HEK293T (cell line): Measurements from ENCODE around the gene CDYL.
"Not testable (repeated sequence)": the region's sequence is repeated elsewhere in the genome, so short reads cannot be mapped to it uniquely, and the experiment has no call there.

Experiments used
- CTCF ChIA-PET: fragments of 350-600 bp; formaldehyde crosslinking; extraction: SDS; loops from one replicate; lab custom pipeline; 2021; ENCODE audit warnings: antibody characterized with exemption, inconsistent platforms; lab: Yijun Ruan, JAX
- POLR2A ChIA-PET: fragments of 350-600 bp; formaldehyde crosslinking; extraction: SDS; loops from one replicate; lab custom pipeline; 2020; ENCODE audit warnings: antibody characterized with exemption, inconsistent platforms; lab: Yijun Ruan, JAX
- DNase-seq: peaks from one replicate; pipeline ENCODE4 v3.0.0; 2012; ENCODE audit warnings: mixed read lengths; ENCODE audit errors: extremely low spot score
- ARNT ChIP-seq: fragments of 450-650 bp; IDR thresholded peaks from 2 replicates; pipeline ENCODE4 v1.6.1; 2017; ENCODE audit warnings: mild to moderate bottlenecking
- BHLHE40 ChIP-seq: fragments of 450-650 bp; IDR thresholded peaks from 2 replicates; pipeline ENCODE4 v1.6.1; 2016; ENCODE audit warnings: mild to moderate bottlenecking, moderate library complexity, borderline replicate concordance
- CTBP1 ChIP-seq: fragments of 450-650 bp; IDR thresholded peaks from 2 replicates; pipeline ENCODE4 v1.6.1; 2016; ENCODE audit warnings: borderline replicate concordance
- ELF4 ChIP-seq: fragments of 450-650 bp; IDR thresholded peaks from 2 replicates; pipeline ENCODE4 v1.6.1; 2017; ENCODE audit warnings: antibody characterized with exemption
- FOXA1 ChIP-seq: fragments of 450-650 bp; IDR thresholded peaks from 2 replicates; pipeline ENCODE4 v1.6.1; 2016; ENCODE audit warnings: mild to moderate bottlenecking
- FOXK2 ChIP-seq: fragments of 450-650 bp; IDR thresholded peaks from 2 replicates; pipeline ENCODE4 v1.6.1; 2016; ENCODE audit warnings: mild to moderate bottlenecking
- FOXM1 ChIP-seq: fragments of 450-650 bp; IDR thresholded peaks from 2 replicates; pipeline ENCODE4 v1.6.1; 2017; ENCODE audit warnings: mild to moderate bottlenecking, borderline replicate concordance
- HDGF ChIP-seq: fragments of 450-650 bp; IDR thresholded peaks from 2 replicates; pipeline ENCODE4 v1.6.1; 2017; ENCODE audit warnings: antibody characterized with exemption, borderline replicate concordance
- L3MBTL2 ChIP-seq: fragments of 450-650 bp; conservative IDR thresholded peaks from 2 replicates; pipeline ENCODE4 v1.6.1; 2016; ENCODE audit warnings: mild to moderate bottlenecking
- LEF1 ChIP-seq: fragments of 450-650 bp; IDR thresholded peaks from 2 replicates; pipeline ENCODE4 v1.6.1; 2017; ENCODE audit warnings: mild to moderate bottlenecking, borderline replicate concordance
- NFRKB ChIP-seq: fragments of 450-650 bp; IDR thresholded peaks from 2 replicates; pipeline ENCODE4 v1.6.1; 2016; ENCODE audit warnings: mild to moderate bottlenecking, moderate library complexity
- SP1 ChIP-seq: fragments of 450-650 bp; IDR thresholded peaks from 2 replicates; pipeline ENCODE4 v1.6.1; 2017
- SUZ12 ChIP-seq: fragments of 450-650 bp; IDR thresholded peaks from 2 replicates; pipeline ENCODE4 v1.6.1; 2016; ENCODE audit warnings: mild to moderate bottlenecking
- TARDBP ChIP-seq: fragments of 450-650 bp; IDR thresholded peaks from 2 replicates; pipeline ENCODE4 v1.6.1; 2016
- ZNF384 ChIP-seq: fragments of 450-650 bp; IDR thresholded peaks from 2 replicates; pipeline ENCODE4 v1.6.1; 2016
- TF ChIP-seq, protein P1 (sequence below): fragments of 450-650 bp; IDR thresholded peaks from 2 replicates; pipeline ENCODE4 v1.6.1; 2016

CDYL gene

DNA sequence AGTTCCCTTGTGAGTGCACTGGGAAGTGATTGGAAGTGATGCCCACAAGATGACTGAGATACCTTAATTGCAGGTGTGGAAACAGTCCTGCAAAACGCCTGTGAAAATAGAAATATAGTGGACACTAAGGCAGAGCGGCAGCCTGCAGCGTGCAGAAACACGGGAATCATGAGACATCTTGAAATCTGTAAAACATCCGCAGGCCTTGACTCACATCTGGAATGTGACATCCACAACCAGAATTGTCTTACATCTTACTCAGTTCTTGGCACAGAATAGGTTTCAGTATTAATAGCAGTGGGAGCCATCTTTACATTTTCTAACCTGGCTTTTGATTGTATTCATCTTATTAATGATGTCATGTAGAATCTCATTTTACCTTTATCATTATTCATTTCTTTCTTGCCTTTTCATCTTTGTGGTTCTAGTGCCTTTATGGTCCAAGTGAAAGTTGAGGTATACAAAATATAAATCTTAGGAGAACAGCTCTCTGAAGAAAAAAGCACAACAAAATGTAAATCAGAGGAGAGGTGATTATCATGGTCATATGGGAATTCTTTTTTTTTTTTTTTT, 44.6 kb downstream of the CDYL start:
- TF ChIP-seq HDGF (no peak), LEF1 (no peak), SP1 (no peak), L3MBTL2 (no peak), BHLHE40 (no peak), FOXA1 (no peak), ARNT (no peak), FOXM1 (no peak), TARDBP (no peak), FOXK2 (no peak)
- TF ChIP-seq, protein P1, sequence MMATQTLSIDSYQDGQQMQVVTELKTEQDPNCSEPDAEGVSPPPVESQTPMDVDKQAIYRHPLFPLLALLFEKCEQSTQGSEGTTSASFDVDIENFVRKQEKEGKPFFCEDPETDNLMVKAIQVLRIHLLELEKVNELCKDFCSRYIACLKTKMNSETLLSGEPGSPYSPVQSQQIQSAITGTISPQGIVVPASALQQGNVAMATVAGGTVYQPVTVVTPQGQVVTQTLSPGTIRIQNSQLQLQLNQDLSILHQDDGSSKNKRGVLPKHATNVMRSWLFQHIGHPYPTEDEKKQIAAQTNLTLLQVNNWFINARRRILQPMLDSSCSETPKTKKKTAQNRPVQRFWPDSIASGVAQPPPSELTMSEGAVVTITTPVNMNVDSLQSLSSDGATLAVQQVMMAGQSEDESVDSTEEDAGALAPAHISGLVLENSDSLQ: no peak
- CTCF ChIA-PET: no interaction called here
- DNase-seq: no peak
- POLR2A ChIA-PET: no interaction called here

DNA sequence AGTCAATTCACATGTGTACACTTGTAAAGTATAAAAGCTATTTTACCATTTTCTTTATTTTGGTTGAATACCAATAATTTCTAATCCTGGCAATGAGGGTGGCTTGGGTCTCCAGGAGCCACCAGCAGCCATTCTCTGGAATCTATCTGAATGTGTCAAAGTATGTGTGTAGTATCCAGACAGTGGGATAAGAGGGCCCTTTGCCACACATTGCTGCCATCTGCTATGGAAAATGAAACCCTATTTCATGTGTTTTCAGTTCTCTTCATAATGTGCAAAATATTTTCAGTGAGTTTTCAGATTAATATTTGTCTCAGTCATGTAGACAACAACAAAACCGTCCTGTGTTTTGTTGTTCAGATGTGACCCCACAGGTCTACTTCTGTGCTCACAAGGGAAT, 46.3 kb downstream of the CDYL start:
- TF ChIP-seq NFRKB (no peak), FOXK2 (no peak), SP1 (no peak), CTBP1 (no peak), ELF4 (no peak), BHLHE40 (no peak)
- CTCF ChIA-PET: no interaction called here
- POLR2A ChIA-PET: no interaction called here
- DNase-seq: no peak

DNA sequence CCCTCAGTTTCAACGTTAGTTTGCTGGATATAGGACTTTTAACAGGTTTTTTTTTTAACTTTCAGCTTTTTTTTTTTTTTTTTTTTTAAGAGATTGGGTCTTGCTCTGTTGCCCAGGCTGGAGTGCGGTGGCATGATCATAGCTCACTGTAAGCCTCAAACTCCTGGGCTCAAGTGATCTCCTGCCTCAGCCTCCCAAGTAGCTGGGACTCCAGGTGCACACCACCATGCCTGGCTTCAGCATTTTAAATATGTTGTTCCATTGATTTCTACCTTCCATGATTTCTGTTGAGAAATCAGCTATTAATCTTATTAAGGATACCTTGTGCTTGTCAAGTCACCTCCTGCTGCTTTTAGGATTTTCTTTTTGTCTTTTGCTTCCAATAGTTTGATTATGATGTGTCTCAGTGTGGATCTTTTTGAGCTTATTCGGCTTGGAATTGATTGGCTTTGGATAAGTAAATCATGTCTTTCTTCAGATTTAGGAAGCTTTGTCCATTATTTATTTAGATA, 52.0 kb downstream of the CDYL start:
- TF ChIP-seq SUZ12: no peak
- TF ChIP-seq BHLHE40: no peak
- TF ChIP-seq NFRKB: no peak
- TF ChIP-seq, protein P1: no peak
- no peak for TF ChIP-seq HDGF
- TF ChIP-seq LEF1: no peak
- no peak for TF ChIP-seq SP1
- no peak for TF ChIP-seq ARNT
- no peak for TF ChIP-seq TARDBP
- ChIA-PET POLR2A (no interaction called here), CTCF (no interaction called here)
- DNase-seq: no peak

DNA sequence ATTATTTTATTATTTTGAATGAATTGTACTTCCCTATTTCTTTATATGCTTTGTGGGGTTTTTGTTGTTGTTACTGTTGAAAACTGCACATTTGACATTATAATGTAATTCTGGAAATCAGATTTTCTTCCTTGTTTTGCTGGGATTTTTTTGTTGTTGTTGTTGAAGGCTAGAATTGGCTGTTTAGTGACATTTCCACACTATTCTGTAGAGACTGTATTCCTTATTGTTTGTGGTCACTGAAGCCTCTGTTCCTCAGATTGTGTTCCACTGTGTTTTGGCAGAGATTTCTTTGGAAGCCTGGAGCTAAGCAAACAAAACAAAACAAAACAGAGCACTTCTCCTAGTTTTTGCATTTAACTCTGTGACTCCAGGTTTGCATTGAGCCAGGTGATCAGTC, 52.9 kb downstream of the CDYL start:
- POLR2A ChIA-PET: no interaction called here

DNA sequence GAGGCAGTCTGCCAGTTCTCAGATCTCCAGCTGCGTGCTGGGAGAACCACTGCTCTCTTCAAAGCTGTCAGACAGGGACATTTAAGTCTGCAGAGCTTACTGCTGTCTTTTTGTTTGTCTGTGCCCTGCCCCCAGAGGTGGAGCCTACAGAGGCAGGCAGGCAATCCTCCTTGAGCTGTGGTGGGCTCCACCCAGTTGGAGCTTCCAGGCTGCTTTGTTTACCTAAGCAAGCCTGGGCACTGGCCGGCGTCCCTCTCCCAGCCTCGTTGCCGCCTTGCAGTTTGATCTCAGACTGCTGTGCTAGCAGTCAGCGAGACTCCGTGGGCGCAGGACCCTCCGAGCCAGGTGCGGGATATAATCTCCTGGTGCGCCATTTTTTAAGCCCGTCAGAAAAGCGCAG, 59.3 kb downstream of the CDYL start:
- CTCF ChIA-PET, DNase-seq, POLR2A ChIA-PET: not testable (repeated sequence)

More for the DNA sequence above, 52.9 kb downstream of the CDYL start:
- TF ChIP-seq FOXA1 (no peak), LEF1 (no peak), BHLHE40 (no peak), FOXK2 (no peak), FOXM1 (no peak), TARDBP (no peak), SP1 (no peak), HDGF (no peak)
- no peak for DNase-seq
- CTCF ChIA-PET: no interaction called here

DNA sequence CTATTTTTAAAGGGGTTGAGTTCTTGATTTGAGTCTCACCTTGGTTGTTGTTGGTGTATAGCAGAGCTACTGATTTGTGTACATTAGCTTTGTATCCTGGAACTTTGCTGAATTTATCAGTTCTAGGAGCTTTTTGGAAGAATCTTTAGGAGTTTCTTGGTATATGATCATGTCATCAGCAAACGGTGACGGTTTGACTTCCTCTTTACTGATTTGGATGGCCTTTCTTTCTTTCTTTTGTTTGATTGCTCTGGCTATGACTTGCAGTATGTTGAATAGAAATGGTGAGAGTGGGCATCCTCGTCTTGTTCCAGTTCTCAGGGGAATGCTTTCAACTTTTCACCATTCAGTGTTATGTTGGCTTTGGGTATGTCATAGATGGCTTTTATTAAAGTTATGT, 64.0 kb downstream of the CDYL start:
- CTCF ChIA-PET: no interaction called here
- POLR2A ChIA-PET: no interaction called here
- DNase-seq: no peak
- TF ChIP-seq SUZ12 (no peak), L3MBTL2 (no peak), FOXK2 (no peak), CTBP1 (no peak), ZNF384 (no peak), LEF1 (no peak), FOXM1 (no peak)

DNA sequence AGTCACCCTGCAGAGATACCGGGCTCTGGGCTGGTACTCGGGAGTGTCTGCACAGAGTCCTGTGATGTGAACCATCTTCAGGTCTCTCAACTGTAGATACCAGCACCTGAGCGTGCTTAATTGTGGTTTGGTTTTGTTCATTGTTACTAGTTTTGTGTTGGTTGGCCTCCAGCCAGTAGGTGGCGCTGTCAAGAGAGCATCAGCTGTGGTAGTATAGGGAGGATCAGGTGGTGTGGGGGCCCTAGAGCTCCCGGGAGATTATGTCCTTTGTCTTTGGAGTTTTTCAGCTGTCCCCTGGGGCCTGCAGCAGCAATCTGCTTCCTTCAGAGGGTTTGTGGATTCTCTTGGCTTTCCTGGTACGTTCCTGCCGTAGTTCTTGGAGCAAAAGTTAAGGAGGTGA, 67.9 kb downstream of the CDYL start:
- no peak for DNase-seq
- CTCF ChIA-PET: interaction anchor here (0.6 kb wide), 1 partner anchor 484 kb away, joined by 3 read pairs; no protein-coding TSS in a partner anchor
- TF ChIP-seq NFRKB (no peak), CTBP1 (no peak), FOXA1 (no peak), ARNT (no peak), SP1 (no peak), BHLHE40 (no peak), ELF4 (no peak), HDGF (no peak), SUZ12 (no peak), LEF1 (no peak), ZNF384 (no peak), FOXK2 (no peak), L3MBTL2 (no peak)
- TF ChIP-seq, protein P1: no peak
- POLR2A ChIA-PET: no interaction called here
